BLaER1 (cell line): ENCODE results near the gene MAN1C1.

ENCODE experiments used
- H3K27ac ChIP-seq: shearing (Covaris generic); formaldehyde crosslinking; 2 replicates; pipeline ENCODE4 v1.8.1; 2022
- H3K27me3 ChIP-seq: shearing (Covaris generic); formaldehyde crosslinking; 2 replicates; pipeline ENCODE4 v1.8.1; 2022
- H3K36me3 ChIP-seq: shearing (Covaris generic); formaldehyde crosslinking; 2 replicates; pipeline ENCODE4 v1.8.1; 2022
- H3K4me1 ChIP-seq: shearing (Covaris generic); formaldehyde crosslinking; 2 replicates; pipeline ENCODE4 v1.8.1; 2022
- H3K4me2 ChIP-seq: shearing (Covaris generic); formaldehyde crosslinking; 2 replicates; pipeline ENCODE4 v1.8.1; 2022
- H3K4me3 ChIP-seq: shearing (Covaris generic); formaldehyde crosslinking; 2 replicates; pipeline ENCODE4 v1.8.1; 2022
- H3K9ac ChIP-seq: shearing (Covaris generic); formaldehyde crosslinking; 2 replicates; pipeline ENCODE4 v1.8.1; 2022
- H3K9me3 ChIP-seq: shearing (Covaris generic); formaldehyde crosslinking; 2 replicates; pipeline ENCODE4 v1.8.1; 2022
- H4K20me1 ChIP-seq: shearing (Covaris generic); formaldehyde crosslinking; 2 replicates; pipeline ENCODE4 v1.8.1; 2022
- Cebpa-rat ChIP-seq: shearing (Covaris generic); IDR thresholded peaks from 2 replicates; pipeline ENCODE4 v1.8.1; 2022

The MAN1C1 gene

DNA sequence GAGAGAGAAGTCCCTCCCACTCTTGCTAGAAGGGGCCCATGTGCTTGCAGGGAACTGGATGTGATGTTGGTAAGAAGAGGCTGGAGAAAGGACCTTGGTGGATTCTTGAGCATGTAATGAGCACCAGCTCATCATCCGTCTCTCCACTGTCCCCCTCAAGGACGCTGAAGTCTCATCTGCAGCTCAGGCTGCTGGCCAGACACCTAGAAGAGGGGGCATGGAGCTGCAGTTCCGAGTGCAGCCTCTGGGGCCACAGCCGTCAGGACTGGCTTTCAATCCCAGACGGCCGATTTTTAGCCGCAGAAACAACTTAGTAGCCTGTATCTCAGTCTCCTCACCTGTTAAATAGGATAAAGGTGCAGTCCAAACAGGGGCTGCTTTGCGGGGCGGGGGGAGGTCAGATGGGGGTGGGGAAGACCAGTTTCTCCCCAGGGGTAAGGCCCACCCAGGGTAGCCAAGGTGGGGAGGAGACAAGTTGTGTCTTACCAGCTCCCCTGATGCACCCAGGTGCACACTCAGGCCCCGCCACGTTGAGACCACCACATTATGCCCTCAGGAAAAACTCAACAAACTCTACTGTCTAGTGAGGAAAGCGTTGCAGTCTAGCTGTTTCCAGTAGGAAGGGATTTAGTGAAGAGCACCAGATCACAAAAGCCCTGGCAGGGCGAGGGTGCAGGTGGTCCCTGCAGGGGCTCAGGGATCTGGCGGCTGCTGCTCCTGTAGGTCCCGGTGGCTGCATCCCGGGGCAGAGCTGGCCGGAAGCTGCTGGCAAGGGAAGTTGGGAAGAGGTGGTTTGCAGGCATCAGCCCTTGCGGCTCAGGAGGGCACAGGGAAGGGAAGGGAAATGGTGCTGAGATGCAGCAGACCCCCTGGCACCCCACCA, 43.6 kb upstream of the MAN1C1 start:
- no peaks in the 10 kb centered on the region for H4K20me1 ChIP-seq
- no peak overlapping the region for H3K4me3 ChIP-seq
- H3K36me3 ChIP-seq = no peaks in the 10 kb centered on the region
- peaks cover 33% of the 10 kb centered on the region for H3K4me1 ChIP-seq
- no peaks in the 10 kb centered on the region for H3K27me3 ChIP-seq
- TF ChIP-seq Cebpa-rat = no peak
- no peaks in the 10 kb centered on the region for H3K9me3 ChIP-seq
- H3K27ac ChIP-seq = no peak overlapping the region
- no peak overlapping the region for H3K9ac ChIP-seq
- no peak overlapping the region for H3K4me2 ChIP-seq

GRCh38 chr1:25573591-25573930, 43.0 kb upstream of the MAN1C1 start:
- no peak overlapping the region for H3K9ac ChIP-seq
- H3K4me1 ChIP-seq = peaks cover 26% of the 10 kb centered on the region
- no peak overlapping the region for H3K27ac ChIP-seq
- no peak overlapping the region for H3K4me3 ChIP-seq
- H3K9me3 ChIP-seq = no peaks in the 10 kb centered on the region
- no peaks in the 10 kb centered on the region for H3K36me3 ChIP-seq
- H4K20me1 ChIP-seq = no peaks in the 10 kb centered on the region
- H3K4me2 ChIP-seq = no peak overlapping the region
- no peaks in the 10 kb centered on the region for H3K27me3 ChIP-seq
- TF ChIP-seq Cebpa-rat = no peak

DNA sequence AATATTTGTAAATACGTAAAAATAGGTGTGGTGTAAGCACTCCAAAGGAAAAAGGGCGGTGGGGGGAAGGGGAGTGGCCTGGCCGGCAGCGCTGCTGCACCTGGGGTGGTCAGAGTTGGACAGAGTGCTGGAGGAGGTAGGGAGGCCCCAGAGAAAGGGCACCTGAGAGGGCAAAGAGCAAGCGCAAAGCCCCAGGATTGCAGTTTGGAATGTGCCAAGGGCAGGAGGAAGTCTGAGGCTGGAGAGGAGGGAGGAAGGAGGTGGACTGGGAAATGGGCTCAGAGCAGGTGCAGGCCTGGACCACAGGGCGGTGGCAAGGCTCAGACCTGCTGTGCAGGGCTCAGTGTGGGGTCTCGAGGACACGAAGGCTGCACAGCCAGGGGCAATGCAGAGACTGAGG, 42.6 kb upstream of the MAN1C1 start:
- peaks cover 22% of the 10 kb centered on the region for H3K4me1 ChIP-seq
- H4K20me1 ChIP-seq = no peaks in the 10 kb centered on the region
- H3K4me2 ChIP-seq = no peak overlapping the region
- no peaks in the 10 kb centered on the region for H3K9me3 ChIP-seq
- no peaks in the 10 kb centered on the region for H3K36me3 ChIP-seq
- no peak for TF ChIP-seq Cebpa-rat
- H3K27ac ChIP-seq = no peak overlapping the region
- no peak overlapping the region for H3K9ac ChIP-seq
- H3K4me3 ChIP-seq = no peak overlapping the region
- H3K27me3 ChIP-seq = no peaks in the 10 kb centered on the region

DNA sequence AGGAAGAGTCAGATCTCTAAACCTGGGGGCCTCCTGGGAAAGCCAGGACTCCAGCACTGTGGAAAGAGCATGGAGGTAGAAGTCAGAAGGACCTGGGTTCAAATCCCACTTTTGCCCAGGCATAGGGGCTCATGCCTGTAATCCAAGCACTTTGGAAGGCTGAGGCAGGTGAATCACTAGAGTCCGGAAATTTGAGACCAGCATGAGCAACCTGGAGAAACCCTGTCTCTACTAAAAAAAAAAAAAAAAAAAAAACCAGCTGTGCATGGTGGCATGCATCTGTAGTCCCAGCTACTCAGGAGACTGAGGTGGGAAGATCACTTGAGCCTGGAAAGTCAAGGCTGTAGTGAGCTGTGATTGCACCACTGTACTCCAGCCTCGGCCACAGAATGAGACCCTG, 41.4 kb upstream of the MAN1C1 start:
- no peak for TF ChIP-seq Cebpa-rat

GRCh38 chr1:25576459-25577133, 40.0 kb upstream of the MAN1C1 start:
- Histone ChIP-seq H3K27ac (no peak overlapping the region), H3K27me3 (no peaks in the 10 kb centered on the region), H3K9me3 (no peaks in the 10 kb centered on the region), H3K36me3 (no peaks in the 10 kb centered on the region), H3K9ac (no peak overlapping the region), H4K20me1 (no peaks in the 10 kb centered on the region), H3K4me3 (no peak overlapping the region), H3K4me2 (no peak overlapping the region), H3K4me1 (peaks cover 13% of the 10 kb centered on the region; the same call in 1 of the 2 replicates)
- no peak for TF ChIP-seq Cebpa-rat

More for the DNA sequence above, 41.4 kb upstream of the MAN1C1 start:
- Histone ChIP-seq H3K4me1 (peaks cover 13% of the 10 kb centered on the region; the same call in 1 of the 2 replicates), H3K9me3 (no peaks in the 10 kb centered on the region), H4K20me1 (no peaks in the 10 kb centered on the region), H3K4me2 (no peak overlapping the region), H3K4me3 (no peak overlapping the region), H3K9ac (no peak overlapping the region), H3K36me3 (no peaks in the 10 kb centered on the region), H3K27ac (no peak overlapping the region), H3K27me3 (no peaks in the 10 kb centered on the region)

DNA sequence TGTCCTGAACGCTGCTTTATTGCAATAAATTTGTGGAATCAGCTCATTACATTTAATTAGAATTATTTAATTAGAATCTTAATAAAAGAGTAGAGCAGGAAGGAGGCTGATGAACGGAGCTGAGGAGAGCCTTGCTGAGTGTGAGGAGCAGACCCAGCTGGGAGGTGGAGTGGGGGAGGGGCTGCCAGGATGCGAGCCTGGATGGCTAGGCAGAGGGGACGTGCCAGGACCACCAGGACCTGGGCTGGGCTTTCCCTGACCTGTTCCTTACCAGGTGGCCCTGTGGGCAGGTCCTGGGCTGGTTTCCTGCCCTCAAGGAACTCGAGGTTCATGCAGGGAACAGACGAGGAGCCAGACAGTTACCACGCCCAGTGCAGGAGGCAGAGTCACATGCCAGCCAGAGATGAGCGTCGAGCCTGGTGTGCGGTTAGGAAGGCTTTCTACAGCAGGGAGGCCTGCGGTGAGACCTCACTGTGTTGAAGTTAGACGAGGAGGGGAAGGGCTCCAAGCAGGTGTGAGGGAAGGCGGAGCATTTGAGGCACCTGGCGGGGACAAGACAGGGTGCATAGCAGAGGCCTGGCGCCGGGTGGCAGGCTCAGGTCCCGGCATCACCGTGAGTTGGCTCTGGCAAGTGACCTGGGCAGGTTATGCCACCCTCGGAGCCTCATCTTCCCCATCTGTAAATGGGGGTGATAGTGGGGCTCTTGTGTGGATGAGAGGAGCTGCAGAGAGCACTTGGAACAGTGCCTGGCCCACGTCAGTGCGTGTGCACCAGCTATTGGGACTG, 39.3 kb upstream of the MAN1C1 start:
- no peak overlapping the region for H3K27ac ChIP-seq
- no peaks in the 10 kb centered on the region for H3K36me3 ChIP-seq
- no peaks in the 10 kb centered on the region for H3K27me3 ChIP-seq
- H3K4me1 ChIP-seq = peaks cover 7% of the 10 kb centered on the region; the same call in 1 of the 2 replicates
- H3K4me3 ChIP-seq = no peak overlapping the region
- H3K9me3 ChIP-seq = no peaks in the 10 kb centered on the region
- TF ChIP-seq Cebpa-rat = no peak
- H4K20me1 ChIP-seq = no peaks in the 10 kb centered on the region
- H3K4me2 ChIP-seq = no peak overlapping the region
- no peak overlapping the region for H3K9ac ChIP-seq

GRCh38 chr1:25579292-25580252, 37.0 kb upstream of the MAN1C1 start:
- H3K4me1 ChIP-seq = peaks cover 17% of the 10 kb centered on the region
- H4K20me1 ChIP-seq = no peaks in the 10 kb centered on the region
- no peak for TF ChIP-seq Cebpa-rat
- no peak overlapping the region for H3K9ac ChIP-seq
- no peak overlapping the region for H3K27ac ChIP-seq
- H3K27me3 ChIP-seq = no peaks in the 10 kb centered on the region
- H3K36me3 ChIP-seq = no peaks in the 10 kb centered on the region
- no peaks in the 10 kb centered on the region for H3K9me3 ChIP-seq
- H3K4me2 ChIP-seq = no peak overlapping the region
- H3K4me3 ChIP-seq = no peak overlapping the region

GRCh38 chr1:25580927-25581326, 35.7 kb upstream of the MAN1C1 start:
- Histone ChIP-seq H3K4me1 (peaks cover 30% of the 10 kb centered on the region), H3K27ac (no peak overlapping the region), H4K20me1 (no peaks in the 10 kb centered on the region), H3K4me2 (no peak overlapping the region), H3K9ac (no peak overlapping the region), H3K36me3 (no peaks in the 10 kb centered on the region), H3K27me3 (no peaks in the 10 kb centered on the region), H3K9me3 (no peaks in the 10 kb centered on the region), H3K4me3 (no peak overlapping the region)
- TF ChIP-seq Cebpa-rat = no peak

DNA sequence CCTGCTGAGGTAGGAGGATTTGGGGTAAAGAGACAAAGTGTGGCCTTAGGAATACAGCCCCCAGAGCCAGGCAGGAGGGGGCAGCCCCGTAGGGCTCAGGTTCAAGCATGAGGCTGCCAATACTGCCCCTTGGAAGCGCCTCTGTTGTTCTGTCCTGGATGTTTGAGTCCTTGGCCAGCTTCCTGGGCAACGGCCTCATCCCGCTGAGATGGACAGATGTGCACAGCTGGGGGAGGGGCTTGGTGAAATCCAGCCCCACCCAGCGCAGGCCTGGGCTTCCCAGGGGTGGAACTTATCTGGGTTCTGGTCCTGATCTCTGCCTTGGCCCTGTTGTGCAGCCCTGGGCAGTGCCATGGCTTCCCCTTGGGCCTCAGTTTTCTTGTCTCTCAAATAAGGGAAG, 34.8 kb upstream of the MAN1C1 start:
- H3K27ac ChIP-seq = no peak overlapping the region
- no peak overlapping the region for H3K4me3 ChIP-seq
- no peaks in the 10 kb centered on the region for H4K20me1 ChIP-seq
- no peaks in the 10 kb centered on the region for H3K9me3 ChIP-seq
- H3K9ac ChIP-seq = no peak overlapping the region
- no peak for TF ChIP-seq Cebpa-rat
- H3K4me1 ChIP-seq = peaks cover 36% of the 10 kb centered on the region
- H3K36me3 ChIP-seq = no peaks in the 10 kb centered on the region
- no peaks in the 10 kb centered on the region for H3K27me3 ChIP-seq
- no peak overlapping the region for H3K4me2 ChIP-seq
